ENCODE results near the gene PCDHGC4. TPM values are rescaled to one million over a fixed set of nuclear protein-coding genes. Genes with fewer than 3 reads are reported as not detected.

PCDHGC4 gene
- total and polyA plus RNA-seq, 2 of the 8 experiments (the other 6 are each of a cell fraction or from before 2014, with no cell fraction given) = 2.1 to 2.4 TPM

DNA sequence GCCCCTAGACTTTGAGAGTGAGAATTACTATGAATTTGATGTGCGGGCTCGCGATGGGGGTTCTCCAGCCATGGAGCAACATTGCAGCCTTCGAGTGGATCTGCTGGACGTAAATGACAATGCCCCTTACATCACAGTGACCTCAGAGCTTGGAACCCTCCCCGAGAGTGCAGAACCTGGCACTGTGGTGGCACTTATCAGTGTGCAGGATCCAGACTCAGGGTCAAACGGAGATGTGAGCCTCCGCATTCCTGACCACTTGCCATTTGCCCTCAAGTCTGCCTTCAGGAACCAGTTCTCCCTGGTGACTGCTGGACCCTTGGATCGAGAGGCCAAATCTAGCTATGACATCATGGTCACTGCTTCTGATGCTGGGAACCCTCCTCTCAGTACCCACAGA, 1.3 kb downstream of the PCDHGC4 start:
- H3K23ac ChIP-seq (ENCODE audit: insufficient read length) = no peak overlapping the region
- H2BK12ac ChIP-seq (ENCODE audit: low read depth, low read length) = no peak overlapping the region
- no peak overlapping the region for H3K56ac ChIP-seq (replicated peaks; ENCODE audit: insufficient read length, low read depth, low read length)
- no peak overlapping the region for H3K18ac ChIP-seq (ENCODE audit: extremely low read depth, low read length)
- no peak overlapping the region for H2AFZ ChIP-seq (ENCODE audit: low read length)
- H3K23me2 ChIP-seq (ENCODE audit: low read depth, low read length) = peaks cover 11% of the 10 kb centered on the region
- H4K20me1 ChIP-seq (replicated peaks in 1 of 2; ENCODE audit: control insufficient read depth in 1 of 2, insufficient read depth in 2 of 2, low read length in 2 of 2) = peaks cover 13 to 25% of the 10 kb centered on the region in 2 experiments
- no peak overlapping the region for H2BK120ac ChIP-seq (replicated peaks; ENCODE audit: low read depth, low read length)
- H3K14ac ChIP-seq (ENCODE audit: insufficient read length) = no peak overlapping the region
- H3K9ac ChIP-seq (replicated peaks in 1 of 4; ENCODE audit: extremely low read depth in 1 of 4, low read depth in 3 of 4, low read length in 3 of 4) = no peak overlapping the region
- H2BK20ac ChIP-seq (ENCODE audit: low read length) = no peak overlapping the region
- H4K91ac ChIP-seq (replicated peaks; ENCODE audit: insufficient read length, low read length) = no peak overlapping the region
- no peak overlapping the region for H4K5ac ChIP-seq (ENCODE audit: insufficient read length, low read depth, low read length)
- H2BK15ac ChIP-seq (ENCODE audit: low read length) = no peak overlapping the region
- no peak overlapping the region for H2AK5ac ChIP-seq (ENCODE audit: low read depth, low read length)
- no peaks in the 10 kb centered on the region; the same call in none of the 2 replicates for H3K79me1 ChIP-seq (ENCODE audit: low read depth, low read length)
- DNase-seq (ENCODE audit: low read depth in 1 of 2, low spot score in 2 of 2) (no peak), FAIRE-seq (no peak)
- peaks cover 5 to 21% (median 12%) of the 10 kb centered on the region in 4 experiments for H3K4me1 ChIP-seq (replicated peaks in 1 of 4; ENCODE audit: control insufficient read depth in 3 of 4, insufficient read depth in 4 of 4, low read length in 3 of 4)
- H3K4me3 ChIP-seq (ENCODE audit: extremely low read depth in 1 of 4, insufficient read depth in 2 of 4, low read depth in 3 of 4, low read length in 4 of 4) = peak overlapping the region in 1 of 4 experiments; percentile 71; a peak in 2 of 8 replicates
- POLR2A ChIA-PET (ENCODE audit: partially characterized antibody) = interaction anchor here (0.8 to 3.5 kb wide), 6 partner anchors 8 to 166 kb away, joined by 3 to 25 read pairs (median 4); partner anchors contain the start of genes HDAC3, PCDHGC3 and RELL2
- 96% methylated on average over 9 of the region's 9 CpGs; no CpG with 5 or more reads in 1 of the 2 experiments for WGBS, 2 experiments (ENCODE audit: extremely low coverage in 1 of 2, insufficient coverage in 1 of 2, insufficient read length in 1 of 2, insufficient replicate concordance in 2 of 2, low coverage in 1 of 2, low lambda C conversion rate in 2 of 2, missing lambda C conversion rate in 1 of 2)
- H3K4me2 ChIP-seq (ENCODE audit: insufficient read depth in 1 of 2, low read depth in 2 of 2, low read length in 2 of 2) = peak overlapping the region in 1 of 2 experiments; percentile 98; a peak in 1 of 4 replicates
- no peaks in the 10 kb centered on the region for H3K9me3 ChIP-seq (ENCODE audit: insufficient read depth in 2 of 2, low read depth in 1 of 2, low read length in 1 of 2)
- no peak overlapping the region for H2BK5ac ChIP-seq (ENCODE audit: low read depth, low read length)
- no peak overlapping the region for H4K8ac ChIP-seq (ENCODE audit: extremely low read depth, insufficient read depth, low read length)
- H3K27me3 ChIP-seq (replicated peaks in 1 of 4; ENCODE audit: control insufficient read depth in 3 of 4, extremely low read depth in 1 of 4, insufficient read depth in 3 of 4, low read length in 3 of 4) = peaks cover 10 to 28% (median 24%) of the 10 kb centered on the region in 4 experiments
- CTCF ChIA-PET (ENCODE audit: partially characterized antibody) = interaction anchor here (0.6 to 14.3 kb wide), 20 partner anchors 9 to 294 kb away, joined by 3 to 164 read pairs (median 6); partner anchors contain the start of genes PCDHB10, PCDHB15, PCDHGA10 and PCDHGA11
- H3K79me2 ChIP-seq (ENCODE audit: control insufficient read depth in 1 of 2, insufficient read depth in 2 of 2, low read length in 2 of 2) = peaks cover 0 to 3% of the 10 kb centered on the region in 2 experiments; a peak in 1 of 4 replicates
- H3K27ac ChIP-seq (ENCODE audit: low read depth, low read length) = no peak overlapping the region
- no peaks in the 10 kb centered on the region for H3K36me3 ChIP-seq (ENCODE audit: control insufficient read depth in 2 of 4, insufficient read depth in 4 of 4, low read length in 3 of 4)
- H3K4ac ChIP-seq (replicated peaks; ENCODE audit: insufficient read length, low read depth, low read length) = no peak overlapping the region
- TF ChIP-seq POLR2AphosphoS5 (IDR thresholded peaks at IDR 0.05; ENCODE audit: low read depth, low read length) = no peak
- TF ChIP-seq RNF2 (IDR thresholded peaks at IDR 0.05; ENCODE audit: borderline replicate concordance, low read depth, low read length, missing control alignments, poor library complexity, severe bottlenecking) = no peak
- TF ChIP-seq CBX5 (IDR thresholded peaks at IDR 0.05; ENCODE audit: low read depth, low read length) = no peak
- TF ChIP-seq SUZ12 (IDR thresholded peaks at IDR 0.05; ENCODE audit: low read length) = no peak
- TF ChIP-seq POU5F1 (IDR thresholded peaks at IDR 0.05; ENCODE audit: low read depth, low read length) = no peak
- no peak for TF ChIP-seq CREB1 (IDR thresholded peaks at IDR 0.05)
- TF ChIP-seq RAD21 (IDR thresholded peaks at IDR 0.05 in 1 of 2, conservative IDR thresholded peaks at IDR 0.05 in 1 of 2; ENCODE audit: low read depth in 2 of 2, low read length in 2 of 2) = no peak
- TF ChIP-seq, protein P1, sequence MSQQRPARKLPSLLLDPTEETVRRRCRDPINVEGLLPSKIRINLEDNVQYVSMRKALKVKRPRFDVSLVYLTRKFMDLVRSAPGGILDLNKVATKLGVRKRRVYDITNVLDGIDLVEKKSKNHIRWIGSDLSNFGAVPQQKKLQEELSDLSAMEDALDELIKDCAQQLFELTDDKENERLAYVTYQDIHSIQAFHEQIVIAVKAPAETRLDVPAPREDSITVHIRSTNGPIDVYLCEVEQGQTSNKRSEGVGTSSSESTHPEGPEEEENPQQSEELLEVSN (IDR thresholded peaks at IDR 0.05) = no peak
- no peak for TF ChIP-seq TBP (IDR thresholded peaks at IDR 0.05; ENCODE audit: low read depth, low read length)
- TF ChIP-seq, protein P2, sequence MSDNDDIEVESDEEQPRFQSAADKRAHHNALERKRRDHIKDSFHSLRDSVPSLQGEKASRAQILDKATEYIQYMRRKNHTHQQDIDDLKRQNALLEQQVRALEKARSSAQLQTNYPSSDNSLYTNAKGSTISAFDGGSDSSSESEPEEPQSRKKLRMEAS (IDR thresholded peaks at IDR 0.05) = no peak
- no peak for TF ChIP-seq USF2 (IDR thresholded peaks at IDR 0.05; ENCODE audit: low read length)
